ENCODE results near the gene FHAD1.
A peak's percentile ranks its signal among the peaks of the same experiment; 100 is the strongest.

FHAD1 gene

GRCh38 chr1:15347182-15347581 lies 100.2 kb downstream of the FHAD1 start:
- no peak overlapping the region for H3K27ac ChIP-seq
- TF ChIP-seq CTCF (conservative IDR thresholded peaks at IDR 0.05; ENCODE audit: low read depth), result no peak
- DNase-seq (ENCODE audit: low spot score), result no peak
- POLR2A ChIA-PET (ENCODE audit: low non-redundant PET), result no interaction called here
- CTCF ChIA-PET, result no interaction called here

DNA sequence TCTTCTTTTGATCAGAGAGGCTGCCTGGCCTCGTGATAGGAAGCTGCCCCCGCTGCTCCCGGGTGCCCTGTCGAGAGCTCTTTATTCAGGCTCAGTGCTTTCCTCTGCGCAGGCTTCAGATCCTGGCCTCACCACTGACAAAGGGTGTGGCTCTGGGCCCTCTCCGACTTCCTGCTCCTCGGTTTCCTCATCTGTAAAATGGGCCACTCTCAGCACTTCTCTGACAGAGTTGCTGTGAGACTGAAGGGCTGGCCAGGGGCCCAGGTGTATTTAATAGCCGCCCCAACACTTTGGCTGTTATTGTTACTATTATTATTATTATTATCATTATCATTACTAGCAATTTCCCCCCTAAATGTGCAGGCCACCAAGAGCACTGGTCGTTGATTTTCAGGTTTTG lies 101.6 kb downstream of the FHAD1 start:
- no peak for DNase-seq (ENCODE audit: low spot score)
- no peak for TF ChIP-seq CTCF (conservative IDR thresholded peaks at IDR 0.05; ENCODE audit: low read depth)
- POLR2A ChIA-PET (ENCODE audit: low non-redundant PET), result no interaction called here
- no peak overlapping the region for H3K27ac ChIP-seq
- CTCF ChIA-PET, result no interaction called here

- no peak for TF ChIP-seq CTCF (conservative IDR thresholded peaks at IDR 0.05; ENCODE audit: low read depth)
- CTCF ChIA-PET, result no interaction called here
- no peak overlapping the region for H3K27ac ChIP-seq
- POLR2A ChIA-PET (ENCODE audit: low non-redundant PET), result no interaction called here
- DNase-seq (ENCODE audit: low spot score), result no peak
These were observed 102.1 kb downstream of the FHAD1 start for GRCh38 chr1:15349133-15349532.

DNA sequence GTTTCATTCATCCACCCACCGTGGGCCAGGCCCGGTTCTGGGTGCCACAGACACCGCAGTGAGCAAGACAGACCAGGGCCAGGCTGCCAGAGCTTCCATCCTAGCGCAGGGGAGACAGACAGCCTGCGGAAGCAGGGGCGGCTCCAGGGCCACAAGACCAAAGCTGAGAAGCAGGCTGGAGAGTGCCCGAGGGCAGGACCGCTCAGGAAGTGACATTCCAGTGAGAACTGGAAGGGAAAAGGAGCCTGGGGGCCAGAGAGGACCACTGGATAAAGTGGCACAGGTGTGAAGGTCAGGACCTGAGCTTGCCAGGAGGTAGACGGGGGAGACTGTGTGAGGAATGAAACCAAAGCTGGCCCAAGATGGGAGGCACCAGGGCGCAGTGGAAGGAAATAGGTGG lies 103.1 kb downstream of the FHAD1 start:
- POLR2A ChIA-PET (ENCODE audit: low non-redundant PET), result no interaction called here
- peak overlapping the region; percentile 11; the same call in 1 of the 2 replicates for H3K27ac ChIP-seq
- no peak for TF ChIP-seq CTCF (conservative IDR thresholded peaks at IDR 0.05; ENCODE audit: low read depth)
- CTCF ChIA-PET, result interaction anchor here (0.7 kb wide), 1 partner anchor 43 kb away, joined by 3 read pairs; no protein-coding TSS in a partner anchor
- no peak for DNase-seq (ENCODE audit: low spot score)

- POLR2A ChIA-PET (ENCODE audit: low non-redundant PET), result no interaction called here
- no peak for TF ChIP-seq CTCF (conservative IDR thresholded peaks at IDR 0.05; ENCODE audit: low read depth)
- CTCF ChIA-PET, result interaction anchor here (0.7 kb wide), 1 partner anchor 42 kb away, joined by 3 read pairs; no protein-coding TSS in a partner anchor
- peak overlapping the region; percentile 11; the same call in 1 of the 2 replicates for H3K27ac ChIP-seq
- no peak for DNase-seq (ENCODE audit: low spot score)
These were observed 103.7 kb downstream of the FHAD1 start for GRCh38 chr1:15350551-15351200.

DNA sequence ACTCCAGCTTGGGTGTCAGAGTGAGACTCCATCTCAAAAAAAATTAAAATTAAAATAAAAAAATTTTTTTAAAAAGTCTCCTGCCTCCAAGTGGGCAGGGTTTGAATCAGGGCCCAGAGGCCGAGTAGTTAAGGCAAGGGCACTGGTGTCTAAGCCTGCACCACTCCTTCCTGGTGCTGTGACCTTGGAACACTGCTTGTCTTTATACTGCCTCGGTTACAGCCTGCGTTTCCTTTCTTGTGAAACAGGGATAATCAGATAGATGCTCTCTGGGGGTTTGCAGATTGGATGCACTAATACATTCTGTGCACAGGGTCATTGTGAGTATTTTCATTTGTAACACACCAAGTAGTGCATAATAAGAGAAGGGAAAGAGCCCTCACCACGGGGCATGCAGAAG lies 104.3 kb downstream of the FHAD1 start:
- TF ChIP-seq CTCF (conservative IDR thresholded peaks at IDR 0.05; ENCODE audit: low read depth), result no peak
- ChIA-PET CTCF (no interaction called here), POLR2A (ENCODE audit: low non-redundant PET) (no interaction called here)
- H3K27ac ChIP-seq, result peak overlapping the region; percentile 11; the same call in 1 of the 2 replicates
- no peak for DNase-seq (ENCODE audit: low spot score)

Measured in RWPE1 (cell line).